GM21737 (cell line): ENCODE data around the gene EHD4.

Source experiments
- ATAC-seq: cut with Tn5 transposase; IDR thresholded peaks from one replicate; pipeline ENCODE4 v1.9.1; 2021; ENCODE audit warnings: mild to moderate bottlenecking, moderate library complexity; ENCODE audit not compliant: unreplicated experiment

The EHD4 gene

GRCh38 chr15:41865490-41866055 lies 106.8 kb downstream of the EHD4 start:
- ATAC-seq = no peak

- no peak for ATAC-seq
Measured at GRCh38 chr15:41862515-41863116, 109.7 kb downstream of the EHD4 start.

- ATAC-seq = no peak
Measured at GRCh38 chr15:41861736-41862356, 110.5 kb downstream of the EHD4 start.

GRCh38 chr15:41860049-41860828 lies 112.1 kb downstream of the EHD4 start:
- ATAC-seq = no peak

DNA sequence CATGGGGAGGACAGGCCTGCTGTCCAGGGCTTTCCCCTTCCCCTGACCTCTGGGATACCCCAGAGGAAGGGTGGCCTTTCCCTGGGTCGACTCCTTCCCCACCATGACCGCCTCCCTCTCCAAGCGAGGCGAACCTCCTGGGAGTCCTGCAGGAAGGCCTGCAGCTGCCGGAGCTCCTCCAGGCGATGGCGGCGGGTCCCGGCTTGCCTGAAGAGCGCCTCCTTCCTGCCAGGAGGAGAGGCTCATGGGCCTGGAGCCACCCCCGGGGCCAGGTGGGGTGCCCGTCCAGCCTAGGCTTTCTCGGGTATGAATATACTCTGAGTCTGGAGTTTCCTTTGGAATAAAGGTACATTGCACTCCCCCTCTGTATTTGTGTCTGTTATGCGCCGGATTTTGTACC lies 113.6 kb downstream of the EHD4 start:
- no peak for ATAC-seq

- no peak for ATAC-seq
Measured at GRCh38 chr15:41857316-41857715, 115.0 kb downstream of the EHD4 start.

GRCh38 chr15:41856716-41857115 lies 115.6 kb downstream of the EHD4 start:
- ATAC-seq = no peak

- ATAC-seq = no peak
Measured at GRCh38 chr15:41856262-41856661, 116.1 kb downstream of the EHD4 start.

- no peak for ATAC-seq
Measured at GRCh38 chr15:41855261-41855961, 116.9 kb downstream of the EHD4 start.

- no peak for ATAC-seq
Measured at GRCh38 chr15:41854443-41854842, 117.9 kb downstream of the EHD4 start.

- ATAC-seq = no peak
Measured at GRCh38 chr15:41853831-41854230, 118.5 kb downstream of the EHD4 start.

GRCh38 chr15:41852736-41853590 lies 119.4 kb downstream of the EHD4 start:
- ATAC-seq = no peak

GRCh38 chr15:41851755-41852370 lies 120.5 kb downstream of the EHD4 start:
- ATAC-seq = no peak

DNA sequence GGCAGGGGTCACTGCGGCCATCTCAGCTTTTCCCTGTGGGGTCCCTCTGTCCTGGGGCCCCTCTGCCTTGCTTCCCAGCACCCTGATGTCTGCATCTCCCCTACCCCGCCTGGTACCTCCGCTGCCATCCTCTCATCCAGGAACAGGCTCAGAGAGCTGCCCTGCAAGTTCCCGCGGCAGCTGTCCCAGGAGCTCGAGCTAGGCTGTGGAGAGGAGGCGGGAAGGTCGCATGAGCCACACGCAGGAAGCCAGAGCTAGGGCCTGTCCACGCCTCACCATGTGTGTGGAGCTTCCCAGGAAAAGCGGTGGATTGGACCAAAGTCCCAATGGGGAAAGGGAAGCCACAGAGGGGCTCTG lies 121.2 kb downstream of the EHD4 start:
- no peak for ATAC-seq

- ATAC-seq = no peak
Measured at GRCh38 chr15:41850482-41851166, 121.7 kb downstream of the EHD4 start.

DNA sequence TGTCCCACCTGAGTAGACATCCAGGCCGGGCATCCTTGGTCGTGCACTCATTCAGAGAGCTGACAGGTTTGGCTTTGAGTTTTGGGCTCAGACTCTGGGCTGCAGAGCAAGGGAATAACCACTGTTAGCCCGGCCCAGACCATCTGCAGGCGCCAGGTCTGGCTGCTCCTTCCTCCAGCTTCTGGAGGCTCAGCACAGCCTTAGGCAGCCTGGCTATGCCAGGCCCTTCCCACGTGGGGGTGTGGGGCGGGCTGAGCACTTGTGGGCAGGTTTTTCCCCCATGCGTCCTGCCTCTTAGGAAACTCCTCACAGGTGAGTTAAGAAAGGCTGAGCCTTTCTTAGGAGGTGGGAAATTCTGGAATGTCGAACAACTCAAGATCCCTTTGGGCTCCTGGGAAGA lies 122.5 kb downstream of the EHD4 start:
- no peak for ATAC-seq

DNA sequence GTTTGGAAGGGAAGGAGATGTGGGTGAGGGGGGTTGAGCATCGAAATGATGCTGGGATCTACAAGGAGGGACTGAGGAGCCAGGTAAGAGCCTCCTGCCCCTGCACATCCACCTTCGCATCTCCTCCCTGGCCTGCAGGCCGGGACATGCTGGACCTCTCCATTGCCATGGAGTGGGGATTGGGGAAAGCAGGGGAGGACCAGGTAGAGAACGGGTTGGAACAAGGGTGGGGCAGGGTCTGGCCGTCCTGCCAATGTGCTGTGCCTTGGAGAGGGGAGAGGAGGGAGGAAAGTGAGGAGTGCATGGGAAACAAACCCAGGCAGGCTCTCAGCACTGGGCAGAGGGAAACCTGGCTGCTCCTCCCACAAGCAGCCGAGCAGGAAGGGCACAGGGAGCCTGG lies 123.2 kb downstream of the EHD4 start:
- ATAC-seq = no peak

DNA sequence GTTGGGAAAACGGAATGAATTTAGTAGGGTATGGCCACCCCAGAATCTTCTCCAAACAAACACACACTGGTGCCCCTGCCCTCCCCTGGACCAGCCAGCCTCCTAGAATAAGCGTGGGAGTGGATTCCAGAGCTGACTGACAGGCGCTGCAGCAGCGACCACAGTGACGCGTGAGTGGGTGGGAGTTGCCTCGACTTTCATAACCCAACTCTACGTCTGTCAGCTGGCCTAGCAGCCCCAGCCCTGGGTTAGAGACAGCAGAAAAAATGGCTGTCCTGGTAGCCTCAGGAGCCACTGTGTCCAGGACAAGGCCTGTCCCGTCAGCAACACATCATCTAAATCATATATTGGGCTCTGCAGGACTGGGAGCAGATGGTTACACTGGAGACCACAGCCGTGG lies 123.7 kb downstream of the EHD4 start:
- ATAC-seq = no peak

DNA sequence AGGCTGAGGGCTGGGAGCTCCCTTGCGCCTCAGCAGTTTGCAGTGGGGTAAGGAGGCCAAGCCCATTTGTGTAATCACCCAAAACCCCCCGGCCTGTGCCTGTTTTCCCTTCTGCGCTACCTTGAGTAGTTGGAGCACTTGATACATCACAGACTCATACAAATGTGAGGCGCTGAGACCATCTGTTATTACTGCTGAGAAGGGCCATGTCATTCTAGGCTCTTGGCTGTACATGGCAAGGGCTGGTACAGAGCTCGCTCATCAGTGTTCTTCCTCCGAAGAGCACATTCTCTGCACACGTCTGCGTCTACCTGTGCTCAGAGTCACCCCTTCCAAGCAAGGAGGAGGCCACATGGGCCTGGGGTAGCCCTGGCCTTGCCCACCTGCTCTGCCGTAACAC lies 124.4 kb downstream of the EHD4 start:
- ATAC-seq = no peak
